Activated CD4-positive, alpha-beta T cell treated with anti-CD3 and anti-CD28 coated beads for 4 hours (primary cell): Measurements from ENCODE around the gene SPAG17.

Source experiments
- DNase-seq, 2 donors: peaks; one replicate each; pipeline ENCODE4 v3.0.0-alpha.2; 2020

Gene SPAG17

GRCh38 chr1:118159569-118159968 is 25.5 kb downstream of the SPAG17 start:
- DNase-seq: no peak

- DNase-seq: no peak
Measured at GRCh38 chr1:118158924-118159323, 26.1 kb downstream of the SPAG17 start.

GRCh38 chr1:118157506-118157905 is 27.5 kb downstream of the SPAG17 start:
- no peak for DNase-seq

GRCh38 chr1:118155106-118155505 is 29.9 kb downstream of the SPAG17 start:
- no peak for DNase-seq

- DNase-seq: no peak
Measured at GRCh38 chr1:118154220-118154619, 30.8 kb downstream of the SPAG17 start.

GRCh38 chr1:118151312-118151937 is 33.6 kb downstream of the SPAG17 start:
- no peak for DNase-seq

GRCh38 chr1:118149799-118150198 is 35.2 kb downstream of the SPAG17 start:
- no peak for DNase-seq

GRCh38 chr1:118148034-118148433 is 37.0 kb downstream of the SPAG17 start:
- DNase-seq: no peak

GRCh38 chr1:118147522-118147921 is 37.5 kb downstream of the SPAG17 start:
- no peak for DNase-seq

- no peak for DNase-seq
Measured at GRCh38 chr1:118145721-118146120, 39.3 kb downstream of the SPAG17 start.

- no peak for DNase-seq
Measured at GRCh38 chr1:118144684-118145083, 40.3 kb downstream of the SPAG17 start.

- no peak for DNase-seq
Measured at GRCh38 chr1:118143831-118144230, 41.2 kb downstream of the SPAG17 start.

- DNase-seq: no peak
Measured at GRCh38 chr1:118143121-118143520, 41.9 kb downstream of the SPAG17 start.

- DNase-seq: no peak
Measured at GRCh38 chr1:118142546-118142945, 42.5 kb downstream of the SPAG17 start.

- no peak for DNase-seq
Measured at GRCh38 chr1:118137900-118138299, 47.1 kb downstream of the SPAG17 start.

- DNase-seq: no peak
Measured at GRCh38 chr1:118136187-118136941, 48.7 kb downstream of the SPAG17 start.

GRCh38 chr1:118132000-118132399 is 53.0 kb downstream of the SPAG17 start:
- DNase-seq: no peak

GRCh38 chr1:118128761-118129160 is 56.3 kb downstream of the SPAG17 start:
- DNase-seq: no peak

- DNase-seq: no peak
Measured at GRCh38 chr1:118124064-118124463, 61.0 kb downstream of the SPAG17 start.

GRCh38 chr1:118123116-118123839 is 61.8 kb downstream of the SPAG17 start:
- no peak for DNase-seq

GRCh38 chr1:118122234-118123004 is 62.6 kb downstream of the SPAG17 start:
- no peak for DNase-seq

GRCh38 chr1:118118873-118119463 is 66.1 kb downstream of the SPAG17 start:
- DNase-seq: no peak

- no peak for DNase-seq
Measured at GRCh38 chr1:118118469-118118868, 66.6 kb downstream of the SPAG17 start.
